Activated CD8-positive, alpha-beta memory T cell treated with anti-CD3 and anti-CD28 coated beads for 24 hours (primary cell): ENCODE results near the gene ESRRB.

Experiments
- DNase-seq: peaks from one replicate; pipeline ENCODE4 v3.0.0-alpha.2; 2020

The ESRRB gene

GRCh38 chr14:76456891-76457586, 81.1 kb downstream of the ESRRB start:
- no peak for DNase-seq

DNA sequence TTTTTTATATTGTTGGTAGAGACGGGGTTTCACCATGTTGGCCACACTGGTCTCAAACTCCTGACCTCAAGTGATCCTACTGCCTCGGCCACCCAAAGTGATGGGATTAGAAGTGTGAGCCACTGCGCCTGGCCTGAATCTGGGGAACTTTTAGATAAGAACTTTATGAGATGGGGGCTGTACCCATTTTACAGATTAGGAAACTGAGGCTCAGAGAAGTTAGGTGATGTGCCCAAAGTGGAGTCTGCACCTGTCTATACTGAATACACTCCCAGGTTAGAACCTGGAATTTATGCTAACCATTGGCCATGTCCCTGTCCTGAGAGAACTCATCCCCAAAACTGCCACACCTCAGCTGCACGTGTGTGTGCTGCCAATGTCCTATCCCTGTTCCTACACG, 81.9 kb downstream of the ESRRB start:
- DNase-seq, result no peak

GRCh38 chr14:76461886-76462285, 85.9 kb downstream of the ESRRB start:
- DNase-seq, result no peak

DNA sequence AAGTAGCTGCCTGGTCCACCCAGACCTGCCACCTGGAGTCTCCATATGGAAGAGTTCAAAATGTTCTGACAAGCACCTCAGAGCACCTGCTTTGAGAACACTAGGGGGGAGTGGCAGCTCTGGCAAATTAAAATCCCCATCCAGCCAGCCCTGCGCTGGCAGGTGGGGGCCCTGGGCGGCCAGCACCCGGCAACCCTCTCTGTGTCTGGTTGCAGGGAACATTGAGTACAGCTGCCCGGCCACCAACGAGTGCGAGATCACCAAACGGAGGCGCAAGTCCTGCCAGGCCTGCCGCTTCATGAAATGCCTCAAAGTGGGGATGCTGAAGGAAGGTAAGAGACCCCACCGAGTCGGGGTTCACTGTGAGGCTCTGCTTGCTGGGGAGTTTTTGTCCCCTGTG, 86.4 kb downstream of the ESRRB start:
- no peak for DNase-seq

DNA sequence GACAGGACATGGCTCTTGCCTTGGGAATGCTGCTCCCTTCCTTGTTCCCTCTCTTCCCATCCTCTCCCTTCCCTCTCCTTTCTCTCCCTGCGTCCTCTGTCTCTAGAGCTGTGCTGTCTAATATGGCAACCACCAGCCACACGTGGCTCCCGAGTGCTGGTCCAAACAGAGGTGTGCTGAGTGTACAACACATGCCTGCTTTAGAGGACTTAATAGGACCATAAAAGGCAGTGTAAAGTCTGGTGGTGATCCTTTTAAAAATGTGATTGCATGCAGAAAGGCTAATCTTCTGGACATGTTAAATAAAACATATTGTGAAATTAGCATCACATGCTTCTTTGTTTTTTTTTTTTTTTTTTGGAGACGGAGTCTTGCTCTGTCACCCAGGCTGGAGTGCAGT, 87.2 kb downstream of the ESRRB start:
- DNase-seq, result no peak

- no peak for DNase-seq
These were observed 88.9 kb downstream of the ESRRB start for GRCh38 chr14:76464856-76465255.

GRCh38 chr14:76465664-76466063, 89.7 kb downstream of the ESRRB start:
- DNase-seq, result no peak

DNA sequence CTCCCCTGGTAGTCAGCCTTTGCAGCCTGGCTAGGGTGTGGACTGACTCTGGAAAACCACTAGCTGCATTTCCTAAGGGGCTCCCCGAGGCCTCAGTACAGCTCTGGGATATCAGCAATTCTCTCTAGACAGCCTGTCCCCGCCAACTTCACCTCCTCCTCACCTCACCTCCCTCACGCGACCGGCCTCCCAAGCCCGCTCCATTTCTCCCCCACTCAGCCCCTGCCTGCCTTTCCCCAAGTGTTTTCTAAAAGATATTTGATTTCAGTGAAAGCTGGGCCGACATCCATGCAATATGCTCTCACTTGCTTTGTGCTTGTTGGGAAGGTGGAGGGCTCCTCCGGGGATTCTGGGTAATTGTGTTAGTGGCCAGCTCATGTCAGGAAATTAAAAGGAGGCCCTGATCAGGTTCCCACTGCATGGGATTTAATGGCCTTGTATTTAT, 91.8 kb downstream of the ESRRB start:
- no peak for DNase-seq

DNA sequence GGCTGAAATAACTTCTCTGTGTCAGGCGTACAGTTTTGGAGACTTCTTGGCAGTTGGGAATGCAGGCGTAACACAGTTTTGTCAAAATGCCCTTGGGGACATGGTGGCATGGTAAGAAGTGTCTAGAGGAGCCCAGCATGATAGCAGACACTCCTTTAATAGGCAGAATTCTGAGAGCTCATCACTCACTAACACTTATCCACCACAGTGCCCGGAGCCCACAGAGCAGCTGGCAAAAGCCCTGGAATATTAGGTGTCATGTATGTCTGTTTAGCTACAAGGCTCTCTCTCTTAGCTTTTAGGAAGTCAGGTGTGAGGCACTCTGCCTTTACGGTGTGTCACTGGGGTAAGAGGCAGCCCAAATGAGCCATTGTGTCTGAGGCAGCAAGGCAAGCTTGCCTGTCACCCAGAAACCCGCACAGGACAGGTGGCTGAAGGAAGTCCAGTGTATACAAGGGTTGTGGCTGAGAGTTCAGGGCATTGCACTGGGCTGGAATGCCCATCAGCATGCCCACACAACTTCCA, 96.3 kb downstream of the ESRRB start:
- no peak for DNase-seq

- DNase-seq, result no peak
These were observed 97.7 kb downstream of the ESRRB start for GRCh38 chr14:76473481-76474263.

DNA sequence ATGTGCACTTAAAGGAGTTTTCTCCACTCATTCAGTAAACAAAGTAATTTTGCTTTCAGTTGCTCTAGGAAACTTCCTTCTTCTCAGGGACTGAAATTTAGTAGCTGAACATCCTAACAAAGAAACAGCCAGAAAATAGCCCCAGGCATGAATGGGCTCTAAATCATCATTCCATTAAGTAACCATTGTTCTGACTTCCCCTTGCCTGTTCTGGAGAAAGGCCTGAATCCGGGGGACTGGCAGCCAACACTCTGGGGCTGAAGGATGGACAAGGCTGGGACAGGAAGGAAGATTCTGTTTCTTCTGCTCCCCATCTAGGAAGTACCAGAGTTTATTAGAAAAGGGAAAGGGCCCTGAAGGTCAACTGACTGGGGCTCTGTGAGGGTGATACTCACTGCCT, 104.5 kb downstream of the ESRRB start:
- no peak for DNase-seq

GRCh38 chr14:76484355-76484754, 108.4 kb downstream of the ESRRB start:
- DNase-seq, result no peak

GRCh38 chr14:76486251-76486743, 110.4 kb downstream of the ESRRB start:
- no peak for DNase-seq

DNA sequence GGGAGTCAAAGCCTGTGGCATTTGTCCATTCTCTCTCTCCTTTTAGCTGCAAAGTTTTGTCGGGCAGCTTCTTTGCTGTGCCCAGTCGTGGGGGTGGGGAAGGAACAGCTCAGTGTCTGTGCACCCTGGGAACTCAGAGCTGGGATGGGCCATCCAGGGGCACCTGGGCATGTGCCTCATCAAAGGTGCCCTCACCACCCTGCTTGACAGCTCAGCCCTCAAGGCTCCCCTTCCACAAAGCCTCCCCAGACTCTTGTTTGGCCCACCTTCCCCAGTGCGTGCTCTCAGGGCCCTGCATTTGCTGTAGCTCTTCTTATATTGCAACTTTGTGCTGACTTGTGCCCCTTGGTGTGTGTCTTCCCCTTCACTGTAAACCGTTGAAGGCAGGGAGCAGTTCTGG, 112.6 kb downstream of the ESRRB start:
- DNase-seq, result no peak

- no peak for DNase-seq
These were observed 113.7 kb downstream of the ESRRB start for GRCh38 chr14:76489667-76490066.

DNA sequence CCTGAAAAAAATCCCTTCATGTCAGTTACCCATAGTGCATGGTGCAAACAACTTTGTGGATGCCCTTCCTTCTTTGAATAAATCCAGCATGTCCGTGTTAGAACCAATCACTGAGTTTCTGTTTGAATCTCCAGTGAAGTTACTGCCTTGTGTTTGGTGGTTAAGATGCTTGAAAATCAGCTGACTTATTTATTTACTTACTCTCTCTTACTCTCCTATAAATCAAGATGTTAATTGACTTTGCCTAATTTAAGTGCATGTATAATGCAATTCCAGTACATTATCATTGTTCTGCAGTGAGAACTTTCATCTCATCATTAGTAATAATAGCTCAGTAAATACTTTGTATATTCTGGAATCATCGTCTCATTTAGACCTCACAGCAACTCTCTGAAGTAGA, 114.2 kb downstream of the ESRRB start:
- no peak for DNase-seq

GRCh38 chr14:76490735-76491134, 114.8 kb downstream of the ESRRB start:
- no peak for DNase-seq

DNA sequence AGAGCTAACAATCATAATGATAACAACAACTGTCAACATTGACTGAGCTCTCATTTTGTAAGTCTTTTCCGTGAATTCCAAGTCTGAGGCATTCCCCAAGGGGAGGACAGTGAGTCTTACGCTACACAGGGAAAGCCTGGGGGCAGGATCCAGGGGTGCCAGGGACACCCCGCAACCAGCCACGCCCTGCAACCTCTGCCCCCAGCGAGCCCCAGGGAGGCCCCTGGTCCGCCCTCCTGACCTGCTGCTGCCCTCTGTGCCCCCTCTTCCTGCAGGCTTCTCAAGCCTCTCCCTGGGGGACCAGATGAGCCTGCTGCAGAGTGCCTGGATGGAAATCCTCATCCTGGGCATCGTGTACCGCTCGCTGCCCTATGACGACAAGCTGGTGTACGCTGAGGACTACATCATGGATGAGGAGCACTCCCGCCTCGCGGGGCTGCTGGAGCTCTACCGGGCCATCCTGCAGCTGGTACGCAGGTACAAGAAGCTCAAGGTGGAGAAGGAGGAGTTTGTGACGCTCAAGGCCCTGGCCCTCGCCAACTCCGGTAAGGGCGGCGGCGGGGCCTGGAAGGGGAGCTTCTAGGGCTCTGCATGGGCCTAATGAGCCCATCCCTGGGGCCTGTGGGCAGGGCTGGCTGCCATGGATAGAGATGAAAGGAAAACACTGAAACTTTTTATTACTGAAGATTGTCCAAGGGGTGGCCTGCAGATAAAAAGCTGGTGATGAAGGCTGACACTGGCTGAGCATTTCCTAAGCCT, 115.4 kb downstream of the ESRRB start:
- no peak for DNase-seq

DNA sequence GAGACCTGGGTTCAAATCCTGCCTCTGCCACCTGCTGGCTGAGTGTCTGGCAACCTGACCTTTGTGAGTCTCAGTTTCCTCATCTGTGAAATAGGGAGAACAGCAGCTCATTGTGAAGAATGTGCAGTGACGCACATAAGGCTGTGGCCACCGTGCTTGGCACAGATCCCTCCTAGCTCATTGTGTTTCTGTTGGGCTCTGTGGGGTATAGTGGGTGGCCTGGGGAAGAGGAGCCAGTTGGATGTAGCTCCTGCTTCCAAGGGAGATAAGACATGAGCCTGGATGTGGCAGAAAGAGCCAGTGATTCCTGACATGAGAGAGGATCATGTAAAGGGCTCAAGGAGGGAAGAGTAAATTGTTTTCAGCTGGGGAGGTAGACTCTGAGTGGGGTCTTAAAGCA, 120.0 kb downstream of the ESRRB start:
- DNase-seq, result no peak

DNA sequence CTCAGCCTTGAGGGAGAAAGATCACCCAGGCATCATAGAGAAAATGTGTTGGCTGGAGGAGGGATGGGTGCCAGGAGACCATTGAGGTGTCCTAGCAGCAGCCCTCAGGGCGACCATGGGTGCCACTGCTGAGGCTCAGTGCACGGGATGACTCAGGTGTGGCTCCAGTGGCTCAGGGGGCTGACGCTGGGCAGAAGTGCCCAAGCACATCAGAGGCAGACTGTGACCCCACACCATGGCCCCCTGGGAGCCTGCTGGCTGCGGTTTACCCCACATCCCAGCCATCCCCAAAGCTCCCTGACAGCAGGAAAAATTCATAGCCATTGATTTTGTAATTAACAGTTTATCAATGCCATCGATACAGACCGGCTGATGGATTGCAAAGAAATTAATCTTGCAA, 120.7 kb downstream of the ESRRB start:
- no peak for DNase-seq

GRCh38 chr14:76497550-76498462, 121.9 kb downstream of the ESRRB start:
- no peak for DNase-seq

DNA sequence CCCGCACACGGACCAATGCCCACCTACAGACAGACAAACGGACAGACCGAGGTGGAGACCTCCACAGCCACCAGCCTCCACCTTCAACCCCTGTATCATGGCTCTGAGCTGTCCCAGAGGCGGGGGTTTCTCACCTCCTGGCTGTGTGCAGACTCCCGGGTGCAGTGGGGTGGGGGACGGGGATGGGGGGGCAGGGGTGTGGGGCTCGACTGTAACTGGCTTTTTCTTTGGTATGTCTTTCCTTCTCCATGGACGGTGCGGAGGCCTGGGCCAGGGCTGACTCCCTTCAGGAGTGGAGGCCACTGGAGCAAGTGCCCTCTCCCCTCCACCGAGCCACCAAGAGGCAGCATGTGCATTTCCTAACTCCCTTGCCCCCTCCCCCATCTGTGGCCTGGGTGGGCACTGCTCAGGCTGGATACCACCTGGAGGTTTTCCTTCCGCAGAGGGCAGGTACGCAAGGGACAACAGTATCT, 122.6 kb downstream of the ESRRB start:
- DNase-seq, result no peak
